ENCODE data around the gene USH2A. TPM values are rescaled to one million over a fixed set of nuclear protein-coding genes. Genes with fewer than 3 reads are reported as not detected.
A peak's percentile ranks its signal among the peaks of the same experiment; 100 is the strongest.
"Not testable (repeated sequence)": the region's sequence is repeated elsewhere in the genome, so short reads cannot be mapped to it uniquely, and the experiment has no call there.

The USH2A gene
- total and polyA plus RNA-seq, 3 donors from 2014 or later: 1.6 to 2.5 (median 1.8) TPM

DNA sequence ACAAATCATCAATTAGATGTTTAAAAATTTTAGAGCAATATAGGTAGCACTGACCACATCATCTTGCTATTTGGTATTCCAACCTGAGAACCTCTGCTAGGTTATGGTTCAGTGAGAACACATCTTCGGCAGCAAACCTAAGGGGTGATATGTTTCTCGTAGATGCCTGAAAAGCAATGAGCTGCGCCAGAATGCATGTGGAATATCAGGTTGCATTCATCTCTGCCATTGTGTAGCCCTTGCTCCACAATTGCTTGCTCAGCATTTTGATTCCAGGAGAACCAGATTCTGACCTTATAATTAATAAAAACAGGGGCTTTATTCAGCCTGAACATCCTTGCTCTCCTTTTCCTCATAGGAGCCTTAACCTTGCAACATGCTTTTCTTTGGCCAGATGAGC lies 408.1 kb downstream of the USH2A start:
- Histone ChIP-seq H3K36me3 (ENCODE audit: low read depth, missing control alignments) (no peaks in the 10 kb centered on the region), H3K27me3 (no peaks in the 10 kb centered on the region), H3K4me3 (no peak overlapping the region), H3K9me3 (no peaks in the 10 kb centered on the region), H3K27ac (no peak overlapping the region), H3K4me1 (no peaks in the 10 kb centered on the region)
- no peak for DNase-seq
- intact Hi-C loops (cut with DNase I; ENCODE audit: low total_unique reads): no loop called here
- 91 to 95% methylated on average over 3 of the region's 3 CpGs for WGBS, 2 donors
- TF ChIP-seq, protein P1, sequence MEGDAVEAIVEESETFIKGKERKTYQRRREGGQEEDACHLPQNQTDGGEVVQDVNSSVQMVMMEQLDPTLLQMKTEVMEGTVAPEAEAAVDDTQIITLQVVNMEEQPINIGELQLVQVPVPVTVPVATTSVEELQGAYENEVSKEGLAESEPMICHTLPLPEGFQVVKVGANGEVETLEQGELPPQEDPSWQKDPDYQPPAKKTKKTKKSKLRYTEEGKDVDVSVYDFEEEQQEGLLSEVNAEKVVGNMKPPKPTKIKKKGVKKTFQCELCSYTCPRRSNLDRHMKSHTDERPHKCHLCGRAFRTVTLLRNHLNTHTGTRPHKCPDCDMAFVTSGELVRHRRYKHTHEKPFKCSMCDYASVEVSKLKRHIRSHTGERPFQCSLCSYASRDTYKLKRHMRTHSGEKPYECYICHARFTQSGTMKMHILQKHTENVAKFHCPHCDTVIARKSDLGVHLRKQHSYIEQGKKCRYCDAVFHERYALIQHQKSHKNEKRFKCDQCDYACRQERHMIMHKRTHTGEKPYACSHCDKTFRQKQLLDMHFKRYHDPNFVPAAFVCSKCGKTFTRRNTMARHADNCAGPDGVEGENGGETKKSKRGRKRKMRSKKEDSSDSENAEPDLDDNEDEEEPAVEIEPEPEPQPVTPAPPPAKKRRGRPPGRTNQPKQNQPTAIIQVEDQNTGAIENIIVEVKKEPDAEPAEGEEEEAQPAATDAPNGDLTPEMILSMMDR (IDR thresholded peaks at IDR 0.05): no peak
- no peak for TF ChIP-seq POLR2A (IDR thresholded peaks at IDR 0.05)

DNA sequence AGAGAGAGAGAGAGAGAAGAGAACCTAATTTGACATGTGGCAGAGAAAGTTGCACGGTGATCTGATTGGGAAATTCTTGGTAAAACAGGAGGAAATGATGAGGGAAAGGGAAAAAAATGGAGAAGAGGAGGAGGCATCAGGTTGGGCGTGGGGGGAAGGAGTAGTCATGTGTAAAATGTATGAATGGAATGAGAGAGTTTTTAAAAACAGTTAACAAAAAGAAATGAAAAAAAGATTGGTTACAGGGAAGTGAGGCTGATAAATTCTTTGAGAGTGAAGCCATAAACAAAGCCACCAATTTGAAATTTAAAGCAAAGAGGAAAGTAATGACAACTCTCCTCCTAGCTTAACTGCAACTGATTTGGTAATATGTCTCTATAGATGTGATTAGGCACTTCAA lies 409.2 kb downstream of the USH2A start:
- Histone ChIP-seq H3K27ac (no peak overlapping the region), H3K36me3 (ENCODE audit: low read depth, missing control alignments) (no peaks in the 10 kb centered on the region), H3K27me3 (no peaks in the 10 kb centered on the region), H3K9me3 (no peaks in the 10 kb centered on the region), H3K4me1 (no peaks in the 10 kb centered on the region), H3K4me3 (no peak overlapping the region)
- 38 to 41% methylated on average over 2 of the region's 2 CpGs for WGBS, 2 donors
- intact Hi-C loops (cut with DNase I; ENCODE audit: low total_unique reads): no loop called here
- DNase-seq: no peak
- TF ChIP-seq, protein P1 (IDR thresholded peaks at IDR 0.05): no peak
- TF ChIP-seq POLR2A (IDR thresholded peaks at IDR 0.05): no peak

DNA sequence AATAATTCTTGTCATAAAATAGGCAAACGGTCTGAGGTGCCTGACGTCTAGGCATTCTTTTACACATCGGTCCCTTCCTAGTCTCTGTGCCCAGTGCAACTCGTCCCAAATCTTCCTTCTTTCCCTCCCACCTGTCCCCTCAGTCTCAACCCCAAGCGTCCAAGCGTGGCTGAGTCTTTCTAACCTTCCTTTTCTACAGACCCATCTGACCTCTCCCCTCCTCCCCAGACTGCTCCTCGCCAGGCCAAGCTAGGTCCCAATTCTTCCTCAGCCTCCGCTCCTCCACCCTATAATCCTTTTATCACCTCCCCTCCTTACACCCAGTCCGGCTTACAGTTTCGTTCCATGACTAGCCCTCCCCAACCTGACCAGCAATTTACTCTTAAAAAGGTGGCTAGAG lies 413.8 kb downstream of the USH2A start:
- H3K36me3 ChIP-seq (ENCODE audit: low read depth, missing control alignments); H3K4me3 ChIP-seq; intact Hi-C loops (cut with DNase I; ENCODE audit: low total_unique reads); H3K9me3 ChIP-seq; DNase-seq; H3K27ac ChIP-seq; H3K4me1 ChIP-seq; H3K27me3 ChIP-seq: not testable (repeated sequence)
- 82 to 90% methylated on average over 10 of the region's 10 CpGs for WGBS, 2 donors

DNA sequence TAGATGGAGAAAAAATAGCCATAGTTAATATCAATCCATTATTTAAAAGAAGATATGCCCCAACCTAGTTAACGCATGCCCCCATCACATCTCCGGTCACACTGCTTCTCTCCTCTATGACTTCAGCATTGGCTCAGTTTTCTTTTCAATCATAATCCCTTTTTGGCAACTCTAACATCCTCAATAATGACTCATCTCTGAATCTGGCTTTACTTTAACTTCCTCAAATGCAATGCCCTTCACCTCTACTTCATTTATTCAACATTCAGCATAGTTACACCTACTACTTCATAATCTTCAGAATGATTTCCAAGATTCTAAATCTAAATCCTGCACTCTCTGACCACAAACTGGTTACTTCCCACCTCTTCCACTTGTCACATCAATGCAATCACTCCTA lies 417.3 kb downstream of the USH2A start:
- H3K4me3 ChIP-seq: no peak overlapping the region
- WGBS, 2 donors: 81 to 93% methylated on average over 2 of the region's 2 CpGs
- no peaks in the 10 kb centered on the region for H3K27me3 ChIP-seq
- no peaks in the 10 kb centered on the region for H3K36me3 ChIP-seq (ENCODE audit: low read depth, missing control alignments)
- no peak for DNase-seq
- no peak overlapping the region for H3K27ac ChIP-seq
- H3K9me3 ChIP-seq: no peaks in the 10 kb centered on the region
- TF ChIP-seq, protein P1 (IDR thresholded peaks at IDR 0.05): no peak
- TF ChIP-seq POLR2A (IDR thresholded peaks at IDR 0.05): no peak
- no peaks in the 10 kb centered on the region for H3K4me1 ChIP-seq
- intact Hi-C loops (cut with DNase I; ENCODE audit: low total_unique reads): no loop called here

DNA sequence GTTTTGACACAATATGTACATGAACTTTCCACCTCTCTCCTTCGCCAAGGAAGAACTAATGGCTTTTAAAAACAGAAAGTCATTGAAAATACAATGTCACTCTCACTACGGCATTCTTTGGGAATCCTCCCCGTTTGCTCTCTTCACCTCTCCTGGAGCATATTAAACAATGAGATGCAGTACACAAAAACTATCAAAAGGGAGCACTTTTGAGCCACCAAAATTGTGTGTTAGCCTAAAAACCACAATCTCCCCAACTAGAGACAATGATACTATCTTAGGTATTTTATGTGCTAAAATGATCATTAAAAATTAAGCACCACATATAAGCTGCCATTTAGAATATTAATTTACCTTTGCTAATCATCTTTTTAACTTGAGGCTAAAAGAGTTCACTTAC lies 430.6 kb downstream of the USH2A start:
- Histone ChIP-seq H3K36me3 (ENCODE audit: low read depth, missing control alignments) (no peaks in the 10 kb centered on the region), H3K27me3 (no peaks in the 10 kb centered on the region), H3K27ac (no peak overlapping the region), H3K4me3 (no peak overlapping the region), H3K4me1 (no peaks in the 10 kb centered on the region), H3K9me3 (no peaks in the 10 kb centered on the region)
- no peak for TF ChIP-seq POLR2A (IDR thresholded peaks at IDR 0.05)
- TF ChIP-seq, protein P1 (IDR thresholded peaks at IDR 0.05): peak in 1 of 3 experiments; percentile 25
- intact Hi-C loops (cut with DNase I; ENCODE audit: low total_unique reads): no loop called here
- 5 to 9% methylated on average over 3 of the region's 3 CpGs for WGBS, 2 donors
- DNase-seq: no peak

Data from testis (tissue), 3 donors.